ENCODE measurements around the gene NINL.

NINL gene

DNA sequence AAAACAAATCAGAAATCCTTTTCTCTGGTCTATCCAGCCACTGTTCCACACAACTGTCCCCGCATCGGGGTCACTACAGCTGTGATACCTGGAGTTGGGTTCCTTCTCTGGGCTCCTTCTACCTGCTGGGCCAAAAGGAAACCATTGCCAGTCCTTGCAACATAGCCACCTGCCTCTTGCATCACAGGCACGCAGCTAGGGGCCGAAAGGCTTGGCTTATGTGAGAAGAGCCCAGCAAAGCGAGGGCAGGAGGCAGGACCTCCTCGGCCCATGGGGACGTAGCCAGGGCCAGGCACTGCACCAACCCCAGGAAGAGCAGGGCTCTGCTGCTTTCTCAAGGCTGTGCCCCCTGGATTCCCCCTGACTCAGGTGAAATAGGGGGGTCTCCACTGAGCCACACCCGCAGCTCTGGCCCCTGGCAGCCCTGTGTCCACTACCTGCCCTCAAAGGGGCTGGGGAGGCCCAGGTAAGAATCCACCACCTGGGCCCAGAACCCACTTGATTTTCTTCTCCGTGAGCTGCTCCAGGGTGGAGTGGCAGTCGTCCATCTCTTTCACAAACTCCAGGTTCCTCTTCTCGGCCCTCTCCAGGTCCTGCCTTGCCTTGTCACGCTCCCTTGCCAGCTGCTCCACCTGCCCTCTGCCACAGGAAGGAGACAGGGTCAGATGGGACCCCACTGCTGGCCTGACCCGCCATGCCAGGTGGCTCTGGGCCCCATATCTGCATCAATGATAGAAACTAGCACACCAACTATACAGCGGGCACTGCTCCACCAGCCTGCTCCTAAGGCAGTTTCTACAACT lies 89.0 kb downstream of the NINL start:
- no peak for TF ChIP-seq JUND (IDR thresholded peaks at IDR 0.05; ENCODE audit: low read depth)
- DNase-seq (ENCODE audit: low read depth in 1 of 2, low spot score in 1 of 2) = no peak
- in situ Hi-C loops (cut with HindIII; ENCODE audit: low pct_unique_long_range_greater_than_20kb, low sequenced_read_pairs) = no loop called here

DNA sequence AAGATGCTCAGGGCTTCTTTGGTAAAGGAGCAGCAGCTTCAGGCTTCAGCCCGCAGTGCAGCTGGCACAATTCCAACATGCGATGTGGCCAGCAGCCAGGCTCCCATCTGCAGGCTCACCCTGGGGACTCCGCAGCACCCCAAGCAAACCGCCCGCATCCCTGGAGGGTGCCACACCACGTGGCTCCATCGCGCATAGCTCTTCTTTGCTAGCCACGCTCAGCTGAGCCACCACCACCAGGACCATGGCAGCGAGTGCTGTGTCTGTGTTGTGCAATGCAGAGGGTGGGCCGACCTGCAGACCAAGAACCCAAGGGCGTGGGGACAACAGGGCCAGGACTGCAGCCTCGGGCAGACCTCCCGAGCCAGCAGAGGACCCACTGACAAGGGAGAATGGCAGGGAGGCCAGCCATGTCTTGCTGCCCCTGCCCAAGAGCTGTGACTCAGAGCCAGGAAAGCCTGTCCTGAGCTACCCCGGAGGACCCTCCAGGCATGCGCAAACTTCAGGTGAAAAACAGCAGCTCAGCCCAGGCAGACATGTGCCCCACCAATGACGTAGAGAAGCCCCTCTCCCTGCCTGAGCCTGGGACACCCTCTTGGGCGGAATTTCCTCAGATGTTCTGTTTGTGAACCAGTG lies 90.0 kb downstream of the NINL start:
- no peak for TF ChIP-seq JUND (IDR thresholded peaks at IDR 0.05; ENCODE audit: low read depth)
- in situ Hi-C loops (cut with HindIII; ENCODE audit: low pct_unique_long_range_greater_than_20kb, low sequenced_read_pairs) = no loop called here
- DNase-seq (ENCODE audit: low read depth in 1 of 2, low spot score in 1 of 2) = no peak

DNA sequence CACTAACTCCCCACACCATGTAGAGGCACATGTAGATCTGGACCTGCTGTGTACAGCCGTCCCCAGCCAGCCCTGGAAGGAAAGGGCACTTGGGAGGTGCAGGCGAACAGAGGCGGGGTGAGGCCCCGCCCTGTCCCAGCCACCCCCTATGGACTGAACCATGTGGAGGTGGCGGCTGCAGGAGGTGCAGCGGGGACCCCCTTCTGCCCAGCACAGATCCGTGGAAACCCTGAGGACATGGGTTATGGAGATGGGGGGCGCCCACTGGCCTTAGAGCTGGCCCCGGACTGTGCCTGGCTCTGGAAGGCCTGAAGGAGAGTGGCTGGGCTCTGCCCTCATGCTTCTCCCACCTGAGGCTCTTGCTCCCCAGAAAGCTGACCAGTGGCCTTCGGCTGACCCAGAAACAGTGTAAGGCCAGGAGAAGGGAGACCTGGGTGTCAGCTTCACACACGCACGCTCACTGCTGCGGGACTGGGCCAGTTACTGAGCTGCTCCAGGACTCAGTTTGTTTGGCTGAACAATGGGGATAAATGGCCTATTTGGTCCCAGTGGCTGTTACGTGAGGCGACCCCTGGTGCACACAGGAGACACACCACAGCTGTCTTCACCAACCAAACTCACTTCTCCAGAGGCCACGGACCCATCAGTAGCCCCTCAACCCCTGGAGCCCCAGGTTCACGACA lies 90.7 kb downstream of the NINL start:
- no peak for DNase-seq (ENCODE audit: low read depth in 1 of 2, low spot score in 1 of 2)
- in situ Hi-C loops (cut with HindIII; ENCODE audit: low pct_unique_long_range_greater_than_20kb, low sequenced_read_pairs) = no loop called here
- TF ChIP-seq JUND (IDR thresholded peaks at IDR 0.05; ENCODE audit: low read depth) = no peak

DNA sequence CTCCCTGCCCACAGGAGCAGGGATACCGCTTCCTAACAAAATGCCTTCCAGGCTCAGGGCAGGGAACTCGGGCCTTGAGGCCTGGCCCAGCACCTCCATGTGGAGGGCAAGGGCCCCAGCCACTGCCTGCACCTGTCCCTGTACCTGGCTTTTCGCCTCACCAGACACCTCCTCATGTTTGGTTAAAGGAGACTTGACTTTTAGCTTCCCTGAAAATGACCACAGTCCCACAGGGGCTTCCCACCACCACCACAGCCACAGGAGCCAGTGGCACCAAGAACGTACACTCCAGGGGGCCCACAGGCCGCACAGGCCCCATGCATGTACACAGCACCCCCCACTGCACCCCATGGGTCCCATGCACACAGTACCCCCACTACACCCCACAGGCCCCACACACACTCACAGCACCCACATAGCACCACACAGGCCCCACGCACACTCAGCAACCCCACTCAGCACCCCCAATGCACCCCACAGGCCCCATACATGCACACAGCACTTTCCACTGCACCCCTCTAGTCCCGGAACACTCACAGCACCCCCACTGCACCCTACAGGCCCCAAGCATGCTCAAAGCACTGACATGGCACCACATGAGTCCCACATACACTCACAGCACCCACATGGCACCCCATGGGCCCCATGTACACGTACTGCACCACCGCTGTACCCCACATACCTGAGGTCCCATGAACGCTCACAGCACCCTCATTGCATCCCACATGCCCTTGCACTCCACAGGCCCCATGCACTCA lies 91.4 kb downstream of the NINL start:
- no peak for TF ChIP-seq JUND (IDR thresholded peaks at IDR 0.05; ENCODE audit: low read depth)
- no peak for DNase-seq (ENCODE audit: low read depth in 1 of 2, low spot score in 1 of 2)
- in situ Hi-C loops (cut with HindIII; ENCODE audit: low pct_unique_long_range_greater_than_20kb, low sequenced_read_pairs) = no loop called here

DNA sequence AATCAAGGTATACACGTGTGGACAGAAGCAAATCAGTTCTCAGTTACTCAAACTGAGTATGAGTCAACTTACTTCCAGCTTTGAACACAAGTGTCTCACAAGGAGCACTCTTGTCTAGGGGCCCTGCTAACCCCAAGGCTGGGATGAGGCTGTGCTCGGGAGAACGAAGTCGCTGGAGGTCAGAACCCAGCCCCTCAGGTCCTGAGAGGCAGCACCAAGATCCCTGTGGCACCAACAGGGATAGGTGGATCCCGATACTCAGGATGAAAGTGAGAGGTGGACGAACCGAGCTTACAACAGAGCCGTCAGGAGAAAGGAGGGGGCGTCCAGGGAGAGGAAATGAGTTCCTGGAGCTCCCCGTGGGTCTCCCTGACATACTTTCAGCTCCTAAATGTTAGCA lies 92.2 kb downstream of the NINL start:
- no peak for TF ChIP-seq JUND (IDR thresholded peaks at IDR 0.05; ENCODE audit: low read depth)
- in situ Hi-C loops (cut with HindIII; ENCODE audit: low pct_unique_long_range_greater_than_20kb, low sequenced_read_pairs) = no loop called here
- no peak for DNase-seq (ENCODE audit: low read depth in 1 of 2, low spot score in 1 of 2)

DNA sequence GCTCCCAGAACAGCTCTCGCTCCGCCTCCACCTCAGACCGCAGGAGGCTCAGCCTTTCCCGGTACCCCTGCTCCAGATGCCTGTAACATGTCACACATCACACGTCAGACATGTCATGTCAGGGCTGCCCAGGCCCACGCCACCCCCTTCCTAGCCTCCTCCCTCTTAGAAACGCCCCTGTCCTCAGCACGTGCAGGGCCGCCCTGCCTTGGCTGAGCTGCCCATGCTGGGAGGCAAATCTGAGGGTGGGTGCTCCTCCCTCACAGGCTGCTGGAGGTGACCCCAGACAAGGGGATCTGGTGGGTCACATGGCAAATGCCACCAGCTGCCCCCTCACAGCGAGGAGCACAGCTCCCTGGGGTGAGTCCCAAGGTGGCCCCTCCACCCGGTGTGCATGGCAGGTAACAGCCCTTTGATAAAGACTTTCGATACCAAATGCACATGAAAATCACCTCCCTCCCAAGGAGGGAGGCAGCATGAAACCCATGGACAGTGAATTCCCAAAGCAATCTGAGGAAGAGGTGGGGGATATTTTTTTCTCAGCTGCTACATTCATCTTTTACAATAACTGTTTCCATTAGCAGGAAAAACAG lies 93.8 kb downstream of the NINL start:
- DNase-seq (ENCODE audit: low read depth in 1 of 2, low spot score in 1 of 2) = no peak
- in situ Hi-C loops (cut with HindIII; ENCODE audit: low pct_unique_long_range_greater_than_20kb, low sequenced_read_pairs) = no loop called here
- TF ChIP-seq JUND (IDR thresholded peaks at IDR 0.05; ENCODE audit: low read depth) = no peak

DNA sequence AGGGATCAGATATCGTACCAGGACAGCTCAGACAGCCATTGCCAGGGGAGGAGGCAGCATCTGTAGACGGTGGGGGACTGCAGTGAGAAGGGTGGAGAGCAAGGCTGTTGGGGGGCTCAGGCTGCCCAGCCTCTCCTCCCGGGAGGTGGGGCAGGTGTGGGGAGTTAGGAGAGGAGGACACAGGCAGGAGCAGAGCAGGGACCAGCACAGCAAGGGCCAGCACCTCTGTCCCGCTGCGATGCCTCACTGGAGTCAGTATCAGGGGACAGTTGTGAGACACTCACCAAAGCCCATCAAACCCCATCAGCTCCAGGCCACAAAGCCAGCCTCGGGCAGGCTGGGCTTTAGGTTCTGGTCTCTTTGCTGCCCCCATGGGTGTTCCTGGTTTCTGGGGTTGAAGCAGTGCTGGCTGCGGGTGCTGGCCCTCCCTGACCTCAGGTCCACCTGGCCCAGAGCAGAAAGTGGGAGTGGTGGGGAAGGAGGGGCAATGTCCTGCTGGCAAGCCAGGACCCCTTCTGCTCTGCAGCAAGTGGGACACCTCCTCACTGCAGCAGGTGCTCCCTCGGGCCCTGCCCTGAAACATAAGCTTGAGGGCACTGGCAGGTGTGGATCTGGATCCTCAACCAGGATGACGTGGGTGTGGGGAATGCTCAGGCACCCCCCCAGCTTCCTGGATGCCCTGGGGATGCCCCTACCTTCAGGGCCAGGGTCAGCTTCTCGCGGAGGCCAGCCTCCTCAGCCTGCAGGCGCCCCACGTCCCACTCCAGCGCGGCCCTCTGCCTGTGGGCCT lies 94.5 kb downstream of the NINL start:
- no peak for DNase-seq (ENCODE audit: low read depth in 1 of 2, low spot score in 1 of 2)
- TF ChIP-seq JUND (IDR thresholded peaks at IDR 0.05; ENCODE audit: low read depth) = no peak
- in situ Hi-C loops (cut with HindIII; ENCODE audit: low pct_unique_long_range_greater_than_20kb, low sequenced_read_pairs) = no loop called here

DNA sequence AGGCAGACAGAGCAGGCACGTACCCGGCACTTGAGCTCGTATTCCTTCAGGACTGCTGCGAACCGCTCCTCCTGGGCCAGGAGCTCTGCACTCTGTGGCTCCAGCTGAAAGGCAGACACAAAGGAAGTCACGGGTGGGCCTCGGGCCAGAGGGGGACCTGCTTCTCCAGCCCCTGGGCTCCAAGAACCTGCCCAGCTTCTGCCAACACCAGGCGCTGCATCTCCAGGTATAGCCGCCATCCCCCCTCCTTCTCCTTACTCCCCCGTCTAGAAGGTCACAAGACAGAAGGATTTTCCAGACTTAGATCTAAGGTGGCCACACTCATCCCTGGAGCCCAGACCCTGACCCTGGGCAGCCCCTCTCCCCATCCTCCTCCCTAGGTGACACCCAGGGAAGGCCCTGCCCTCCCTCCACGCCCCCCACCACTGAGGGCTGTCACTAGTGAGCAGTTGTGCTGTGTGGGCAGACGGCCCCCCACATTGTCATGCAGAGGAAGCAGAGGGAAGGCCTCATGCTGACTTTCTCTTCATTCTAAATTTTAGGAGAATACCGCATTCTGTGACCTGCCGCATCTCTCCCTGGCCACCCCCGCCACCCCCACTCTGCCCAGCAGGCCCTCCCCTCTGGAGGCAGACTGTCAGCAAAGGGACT lies 96.0 kb downstream of the NINL start:
- no peak for TF ChIP-seq JUND (IDR thresholded peaks at IDR 0.05; ENCODE audit: low read depth)
- no peak for DNase-seq (ENCODE audit: low read depth in 1 of 2, low spot score in 1 of 2)
- in situ Hi-C loops (cut with HindIII; ENCODE audit: low pct_unique_long_range_greater_than_20kb, low sequenced_read_pairs) = no loop called here

DNA sequence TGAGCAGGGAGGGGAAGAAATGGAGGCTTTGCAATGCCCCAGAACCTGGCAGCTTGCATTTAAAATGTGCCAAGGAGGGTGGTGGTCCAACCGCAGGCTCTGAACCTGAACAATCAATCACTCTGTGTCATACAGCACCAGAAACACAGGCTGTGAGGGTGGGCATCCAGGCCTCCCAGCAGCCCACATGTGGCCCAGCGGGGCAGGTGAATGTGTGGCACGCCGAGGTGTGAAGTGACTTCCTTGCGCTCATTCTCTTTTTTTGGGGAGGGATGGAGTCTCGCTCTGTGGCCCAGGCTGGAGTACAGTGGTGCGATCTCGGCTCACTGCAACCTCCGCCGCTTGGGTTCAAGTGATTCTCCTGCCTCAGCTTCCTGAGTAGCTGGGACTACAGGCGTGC lies 97.4 kb downstream of the NINL start:
- TF ChIP-seq JUND (IDR thresholded peaks at IDR 0.05; ENCODE audit: low read depth) = no peak
- DNase-seq (ENCODE audit: low read depth in 1 of 2, low spot score in 1 of 2) = no peak
- in situ Hi-C loops (cut with HindIII; ENCODE audit: low pct_unique_long_range_greater_than_20kb, low sequenced_read_pairs) = no loop called here

DNA sequence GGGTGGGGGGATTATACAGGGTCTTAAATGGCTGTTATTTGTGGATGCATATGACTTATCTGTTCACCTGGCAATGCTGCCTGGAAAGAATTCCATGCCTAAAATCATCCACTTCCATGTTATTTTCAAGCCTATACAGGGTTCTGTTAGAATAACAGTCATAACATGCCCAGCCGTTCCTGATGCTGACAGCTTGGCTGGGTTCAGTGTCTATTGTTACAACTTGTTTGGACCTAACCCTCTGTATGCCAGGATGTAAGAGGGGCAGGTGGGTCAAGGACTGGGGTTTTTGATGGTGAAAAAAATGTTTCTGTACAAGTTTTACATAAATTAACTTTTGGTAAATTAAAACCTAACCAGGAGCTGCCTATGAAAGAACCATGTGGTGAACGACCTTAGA lies 98.0 kb downstream of the NINL start:
- TF ChIP-seq JUND (IDR thresholded peaks at IDR 0.05; ENCODE audit: low read depth) = no peak
- in situ Hi-C loops (cut with HindIII; ENCODE audit: low pct_unique_long_range_greater_than_20kb, low sequenced_read_pairs) = no loop called here
- DNase-seq (ENCODE audit: low read depth in 1 of 2, low spot score in 1 of 2) = no peak

DNA sequence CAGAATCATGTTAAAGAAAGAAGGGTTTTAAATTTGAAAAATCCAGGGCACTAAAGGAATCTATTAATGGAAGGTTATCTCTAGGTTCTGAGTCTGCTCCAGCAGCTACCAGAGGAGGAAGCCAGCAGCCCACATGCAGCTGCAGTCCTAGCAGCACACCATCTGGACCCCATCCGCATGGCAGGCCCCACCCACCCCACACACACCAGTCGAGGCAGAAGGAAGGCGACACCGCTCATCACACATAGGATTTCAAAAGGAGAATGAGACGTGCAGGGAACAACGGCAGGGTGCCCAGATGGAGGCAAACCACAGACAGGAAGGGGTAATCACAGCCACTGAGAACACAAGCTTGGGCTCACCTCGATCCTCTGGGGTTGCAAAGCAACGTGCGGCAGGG lies 99.0 kb downstream of the NINL start:
- in situ Hi-C loops (cut with HindIII; ENCODE audit: low pct_unique_long_range_greater_than_20kb, low sequenced_read_pairs) = no loop called here
- DNase-seq (ENCODE audit: low read depth in 1 of 2, low spot score in 1 of 2) = no peak
- no peak for TF ChIP-seq JUND (IDR thresholded peaks at IDR 0.05; ENCODE audit: low read depth)
